Head of caudate nucleus (tissue), 42 donors: ENCODE data around the gene SLC2A5.

Source experiments
- DNase-seq, 42 donors: peaks; one replicate each; pipeline versions ENCODE4 v3.0.0 to v3.0.0-alpha.2; 2020 to 2021; ENCODE audit warnings: mixed read lengths in 7 of 42
- intact Hi-C: fragments of 100-400 bp; cut with DNase I; formaldehyde crosslinking; loops from one replicate; pipeline ENCODE4 v1.15.0; 2022

The SLC2A5 gene

DNA sequence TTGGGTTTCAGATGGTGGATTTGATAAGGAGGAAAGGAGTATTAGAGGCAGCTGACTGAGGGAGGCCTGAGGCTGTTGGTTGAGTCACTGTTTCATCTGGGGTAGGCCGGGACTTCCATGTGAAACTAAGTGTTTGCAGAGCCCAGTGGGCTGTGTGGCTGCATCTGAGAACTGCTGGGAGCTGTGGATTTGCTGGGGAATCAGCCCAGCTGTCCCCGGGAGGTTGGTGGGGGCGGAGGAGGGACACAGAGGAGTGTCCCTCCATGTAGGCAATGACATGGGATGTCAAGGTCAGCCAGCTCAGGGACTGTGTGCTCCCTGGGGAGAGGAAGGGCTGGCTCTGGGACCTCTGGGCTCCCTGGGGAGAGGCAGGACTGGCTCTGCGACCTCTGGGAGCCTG is 79.6 kb downstream of the SLC2A5 start:
- no peak for DNase-seq
- intact Hi-C loops, result loop anchor here (5.0 kb wide), 1 partner anchor 73 kb away; no protein-coding TSS in a partner anchor

DNA sequence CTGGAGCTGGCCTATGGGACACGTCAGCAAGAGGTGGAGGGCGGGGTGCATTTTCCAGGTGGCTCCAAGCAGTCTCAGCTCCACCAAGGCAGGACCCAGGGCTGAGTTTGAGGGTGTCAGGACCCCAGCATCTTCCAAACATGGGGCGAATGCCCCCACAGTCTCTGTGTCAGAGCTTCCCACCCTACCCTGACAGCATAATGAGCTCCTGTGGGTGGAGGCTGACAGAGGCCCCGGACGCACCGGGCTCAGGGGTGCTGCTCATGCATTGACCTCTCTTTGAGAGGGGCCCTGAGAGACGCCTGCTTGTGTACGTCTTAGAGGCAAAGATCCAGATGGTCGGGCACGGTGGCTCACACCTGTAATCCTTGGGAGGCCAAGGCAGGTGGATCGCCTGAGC is 80.4 kb downstream of the SLC2A5 start:
- intact Hi-C loops, result loop anchor here (5.0 kb wide), 1 partner anchor 72 kb away; no protein-coding TSS in a partner anchor
- DNase-seq, result peak in 1 of 42 donors; percentile 27

DNA sequence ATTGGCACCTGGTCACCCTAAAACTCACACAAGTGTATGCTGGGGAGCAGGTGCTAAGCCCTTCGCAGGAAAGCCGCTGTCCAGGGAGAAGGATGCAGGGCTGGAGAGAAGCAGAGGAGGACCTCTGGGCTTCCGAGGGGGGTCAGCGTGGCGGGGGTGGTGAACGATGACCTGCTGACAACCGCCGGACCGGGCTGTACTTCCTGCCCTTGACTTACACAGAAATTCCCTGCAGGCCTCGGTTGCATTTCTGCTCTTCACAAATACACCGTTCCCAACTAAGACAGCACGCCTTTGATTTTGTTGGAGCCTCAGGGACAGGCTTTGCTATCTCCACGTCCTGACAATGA is 80.8 kb downstream of the SLC2A5 start:
- intact Hi-C loops, result loop anchor here (5.0 kb wide), 1 partner anchor 71 kb away; no protein-coding TSS in a partner anchor
- DNase-seq, result no peak

DNA sequence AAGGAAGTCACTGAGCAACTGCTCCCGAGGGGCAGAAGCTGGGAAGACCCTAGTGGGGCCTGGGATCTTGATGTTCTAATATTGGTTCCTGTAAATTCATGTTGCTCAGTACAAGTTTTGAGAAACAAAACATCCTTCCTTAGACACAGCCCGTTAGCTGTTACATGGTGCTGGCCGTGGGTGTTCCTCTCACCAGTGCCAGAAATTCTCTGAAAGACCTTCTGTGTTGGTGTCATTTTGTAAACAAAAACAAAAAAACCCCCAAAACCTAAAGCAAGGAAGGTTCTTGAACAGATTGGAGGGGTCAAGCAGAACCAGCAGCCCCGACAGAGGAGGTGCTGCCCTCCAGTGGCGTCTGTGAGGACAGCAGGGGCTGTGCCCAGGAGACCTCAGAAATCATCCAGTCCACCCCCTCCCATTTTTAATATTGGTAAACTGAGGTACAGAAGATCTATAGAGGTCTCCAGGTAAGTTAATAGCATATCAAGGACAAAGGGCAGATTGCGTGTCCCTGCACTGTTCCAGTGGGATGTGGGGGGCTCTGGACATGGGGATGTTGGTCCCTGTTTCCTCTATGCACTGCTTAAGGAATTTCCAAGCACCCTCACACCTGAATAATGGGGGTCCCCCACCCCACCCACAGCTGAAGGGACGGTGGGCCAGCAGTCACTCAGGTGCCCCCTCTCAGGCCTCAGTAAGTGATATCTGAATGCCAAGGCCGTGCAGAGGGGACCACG is 81.4 kb downstream of the SLC2A5 start:
- intact Hi-C loops, result loop anchor here (5.0 kb wide), 1 partner anchor 71 kb away; no protein-coding TSS in a partner anchor
- DNase-seq, result peak; percentile 51 to 93 (median 82)

DNA sequence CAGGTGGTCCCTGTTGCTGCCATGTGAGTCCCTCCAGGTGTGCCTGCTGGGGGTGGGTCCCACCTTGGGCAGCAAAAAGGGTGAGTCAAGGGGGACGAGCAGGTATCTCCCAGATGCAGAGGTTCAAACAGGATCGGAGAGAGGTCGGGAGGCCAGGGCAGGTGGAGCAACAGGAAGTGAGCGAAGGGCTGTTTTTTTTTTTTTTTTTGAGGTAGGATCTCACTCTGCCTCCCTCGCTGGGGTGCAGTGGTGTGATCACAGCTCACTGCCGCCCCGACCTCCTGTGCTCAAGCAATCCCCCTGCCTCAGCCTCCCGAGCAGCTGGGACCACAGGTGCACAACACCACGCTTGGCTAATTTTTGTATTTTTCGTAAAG is 82.6 kb downstream of the SLC2A5 start:
- intact Hi-C loops, result loop anchor here (5.0 kb wide), 1 partner anchor 70 kb away; no protein-coding TSS in a partner anchor
- DNase-seq, result no peak

DNA sequence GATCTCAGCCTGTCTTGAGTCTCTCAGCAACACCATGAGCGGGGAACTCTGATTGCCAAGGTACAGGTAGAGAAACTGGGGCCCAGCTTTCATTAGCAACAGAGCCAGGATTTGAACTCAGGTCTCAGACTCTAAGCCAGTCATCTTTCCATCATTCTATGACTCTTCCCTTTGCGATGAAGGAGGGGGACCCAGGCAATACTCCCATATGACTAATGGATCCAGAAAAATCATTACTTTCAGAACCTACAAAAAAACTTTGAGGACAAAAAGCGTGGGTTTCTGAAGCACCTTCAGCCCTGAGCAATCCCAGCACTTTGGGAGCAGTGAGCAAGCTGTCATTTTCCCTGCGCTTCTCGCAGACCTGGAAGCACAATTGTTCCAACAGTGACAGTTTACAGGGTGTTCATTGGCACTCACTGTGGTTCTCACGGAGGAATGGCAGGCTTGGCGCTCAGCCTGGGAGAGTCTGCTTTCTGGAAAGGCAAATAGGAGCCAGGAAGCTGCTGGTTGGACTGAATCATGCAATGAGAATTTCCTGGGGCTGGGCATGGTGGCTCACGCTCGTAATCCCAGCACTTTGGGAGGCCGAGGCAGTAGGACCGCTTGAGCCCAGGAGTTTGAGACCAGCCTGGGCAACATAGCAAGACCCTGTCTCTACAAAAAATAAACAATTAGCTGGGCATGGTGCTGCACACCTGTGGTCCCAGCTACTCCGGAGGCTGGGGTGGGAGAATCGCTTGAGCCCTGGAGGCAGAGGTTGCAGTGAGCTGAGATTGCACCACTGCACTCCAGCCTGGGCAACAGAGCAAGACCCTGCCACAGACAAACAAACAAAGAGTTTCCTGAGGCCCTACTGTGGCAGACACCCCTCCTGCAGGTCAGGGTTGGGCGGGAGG is 83.3 kb downstream of the SLC2A5 start:
- intact Hi-C loops, result loop anchor here (5.0 kb wide), 1 partner anchor 69 kb away; no protein-coding TSS in a partner anchor
- DNase-seq, result peak; percentile 23 to 88 (median 64)
